ENCODE data around the gene MRPL48.
"Not testable (repeated sequence)": the region's sequence is repeated elsewhere in the genome, so short reads cannot be mapped to it uniquely, and the experiment has no call there.

Gene MRPL48

DNA sequence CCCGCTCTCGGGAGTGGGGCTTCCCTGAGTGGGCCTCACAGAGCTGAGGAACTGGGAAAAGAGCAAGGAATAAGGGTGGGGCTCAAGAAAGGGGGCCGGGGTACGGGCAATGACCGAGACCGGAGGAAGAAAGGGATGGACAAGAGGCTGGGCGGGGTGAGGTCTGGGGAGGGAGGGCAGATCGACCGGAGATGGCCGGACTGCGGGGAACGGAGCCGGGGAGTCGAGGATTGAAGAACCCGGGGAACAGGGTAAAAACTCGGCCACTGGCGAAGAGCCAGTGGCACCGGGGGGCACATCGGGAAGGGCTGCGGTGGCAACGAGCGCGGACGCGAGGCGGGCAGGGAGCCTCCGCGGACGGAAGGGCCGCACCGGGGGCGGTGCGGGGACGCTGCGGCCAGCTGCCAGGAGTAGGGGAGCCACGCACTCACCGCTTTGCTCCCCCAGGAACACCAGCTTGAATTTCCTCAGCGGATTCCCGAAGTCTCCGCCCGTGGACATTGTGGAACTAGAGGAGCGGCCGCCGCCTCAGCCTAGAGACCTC lies 27.5 kb upstream of the MRPL48 start:
- TF ChIP-seq, protein P1, sequence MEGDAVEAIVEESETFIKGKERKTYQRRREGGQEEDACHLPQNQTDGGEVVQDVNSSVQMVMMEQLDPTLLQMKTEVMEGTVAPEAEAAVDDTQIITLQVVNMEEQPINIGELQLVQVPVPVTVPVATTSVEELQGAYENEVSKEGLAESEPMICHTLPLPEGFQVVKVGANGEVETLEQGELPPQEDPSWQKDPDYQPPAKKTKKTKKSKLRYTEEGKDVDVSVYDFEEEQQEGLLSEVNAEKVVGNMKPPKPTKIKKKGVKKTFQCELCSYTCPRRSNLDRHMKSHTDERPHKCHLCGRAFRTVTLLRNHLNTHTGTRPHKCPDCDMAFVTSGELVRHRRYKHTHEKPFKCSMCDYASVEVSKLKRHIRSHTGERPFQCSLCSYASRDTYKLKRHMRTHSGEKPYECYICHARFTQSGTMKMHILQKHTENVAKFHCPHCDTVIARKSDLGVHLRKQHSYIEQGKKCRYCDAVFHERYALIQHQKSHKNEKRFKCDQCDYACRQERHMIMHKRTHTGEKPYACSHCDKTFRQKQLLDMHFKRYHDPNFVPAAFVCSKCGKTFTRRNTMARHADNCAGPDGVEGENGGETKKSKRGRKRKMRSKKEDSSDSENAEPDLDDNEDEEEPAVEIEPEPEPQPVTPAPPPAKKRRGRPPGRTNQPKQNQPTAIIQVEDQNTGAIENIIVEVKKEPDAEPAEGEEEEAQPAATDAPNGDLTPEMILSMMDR (IDR thresholded peaks at IDR 0.05; ENCODE audit: low read depth, low read length): no peak
- DNase-seq (ENCODE audit: extremely low read depth, low read depth): no peak

DNA sequence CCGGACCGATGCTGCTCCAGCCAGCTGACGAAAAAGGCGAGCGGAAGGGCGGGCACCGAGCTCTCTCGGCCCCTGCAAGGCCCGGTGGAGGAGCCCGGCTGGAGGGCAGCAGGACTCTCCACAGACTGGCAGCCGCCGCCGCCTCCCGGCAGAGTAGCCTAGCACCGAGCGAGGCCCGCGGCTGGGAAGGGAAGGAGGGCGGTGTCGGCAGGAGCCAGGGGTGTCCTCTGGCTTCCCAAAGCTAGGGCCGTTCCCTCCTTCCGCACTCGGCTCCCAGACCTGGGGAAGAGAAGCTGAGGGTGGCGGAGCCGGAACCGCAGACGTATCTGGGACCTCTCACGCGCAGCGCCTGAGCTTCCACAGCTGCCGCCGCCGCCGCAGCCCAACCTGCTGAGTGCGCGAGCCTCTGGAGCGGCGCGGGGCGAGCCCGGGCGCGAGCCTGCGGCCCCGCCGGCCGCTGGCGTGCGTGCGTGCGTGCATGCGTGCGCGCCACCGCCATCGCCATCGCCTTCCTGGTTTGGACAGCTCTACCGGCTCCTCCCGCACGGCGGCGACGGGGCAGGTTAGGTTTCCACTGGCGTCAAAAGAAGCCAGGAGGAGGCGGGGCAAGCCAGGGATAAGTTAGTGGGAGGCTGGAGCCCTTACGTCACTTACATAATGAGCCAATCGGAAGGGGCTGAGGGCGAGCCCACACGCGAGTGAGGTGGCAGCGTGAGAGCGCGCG lies 26.8 kb upstream of the MRPL48 start, which contains the start of gene RAB6A:
RAB6A (minus strand) TSS at position 396 of the 724 bp plus-strand sequence. CDS start 439 bp downstream, outside the sequence.
- TF ChIP-seq, protein P1 (IDR thresholded peaks at IDR 0.05; ENCODE audit: low read depth, low read length): no peak; the same call in 1 of the 2 replicates

DNA sequence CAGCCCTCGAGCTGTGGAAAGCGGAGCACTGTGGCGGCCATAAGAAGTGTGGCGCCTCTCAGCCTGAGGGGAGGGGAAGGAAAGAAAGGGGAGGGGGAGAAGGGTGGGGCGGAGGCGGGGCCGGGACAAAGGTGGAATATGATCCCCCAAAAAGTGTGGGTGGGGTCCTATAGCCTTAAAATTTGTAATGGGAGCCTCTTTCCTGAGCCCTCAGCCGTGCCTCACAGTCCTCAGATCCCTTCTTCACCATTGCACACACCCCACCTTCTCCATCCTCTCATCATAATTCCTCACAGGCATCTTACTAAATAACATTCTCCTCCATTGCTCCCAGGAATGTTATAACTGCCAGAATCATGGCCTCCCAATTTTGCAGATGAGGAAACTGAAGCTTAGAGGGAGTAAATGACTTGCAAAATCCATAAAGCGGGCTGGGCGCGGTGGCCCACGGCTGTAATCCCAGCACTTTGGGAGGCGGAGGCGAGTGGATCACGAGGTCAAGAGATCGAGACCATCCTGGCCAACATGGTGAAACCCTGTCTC lies 26.2 kb upstream of the MRPL48 start:
- TF ChIP-seq, protein P1 (IDR thresholded peaks at IDR 0.05; ENCODE audit: low read depth, low read length): no peak
- DNase-seq (ENCODE audit: extremely low read depth, low read depth): no peak

More for the DNA sequence above, 26.8 kb upstream of the MRPL48 start, which contains the start of gene RAB6A:
- DNase-seq (ENCODE audit: extremely low read depth, low read depth): peak; percentile 99

DNA sequence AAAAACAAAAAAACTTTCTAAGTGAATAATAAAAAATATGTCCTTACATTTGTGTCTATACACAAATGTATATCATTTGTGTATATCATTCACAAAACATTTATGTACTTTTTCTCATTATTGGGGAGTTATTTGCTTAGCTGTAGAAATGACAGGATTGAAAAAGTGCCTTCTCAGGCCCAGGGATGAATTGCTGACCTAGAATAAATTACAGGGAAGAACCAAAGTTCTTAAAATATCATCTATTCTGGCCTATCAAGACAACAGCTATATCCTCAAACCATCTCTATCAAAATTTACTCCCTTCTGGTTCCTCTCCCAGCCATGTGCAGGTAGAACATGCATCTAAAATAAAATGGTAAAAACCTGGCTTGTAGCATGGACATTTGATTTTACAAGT lies 24.9 kb upstream of the MRPL48 start:
- TF ChIP-seq, protein P1 (IDR thresholded peaks at IDR 0.05; ENCODE audit: low read depth, low read length): no peak
- DNase-seq (ENCODE audit: extremely low read depth, low read depth): no peak

GRCh38 chr11:73766763-73767162 lies 20.9 kb upstream of the MRPL48 start:
- TF ChIP-seq, protein P1 (IDR thresholded peaks at IDR 0.05; ENCODE audit: low read depth, low read length): no peak
- no peak for DNase-seq (ENCODE audit: extremely low read depth, low read depth)

GRCh38 chr11:73770811-73771210 lies 16.9 kb upstream of the MRPL48 start:
- not testable (repeated sequence) for DNase-seq (ENCODE audit: extremely low read depth, low read depth)

GRCh38 chr11:73779084-73779902 lies 8.4 kb upstream of the MRPL48 start:
- peak; percentile 97 for DNase-seq (ENCODE audit: extremely low read depth, low read depth)
- TF ChIP-seq, protein P1 (IDR thresholded peaks at IDR 0.05; ENCODE audit: low read depth, low read length): no peak
